Esophagus muscularis mucosa (tissue), 4 donors: Measurements from ENCODE around the gene KCNQ4. TPM values are rescaled to one million over a fixed set of nuclear protein-coding genes. Genes with fewer than 3 reads are reported as not detected.
A peak's percentile ranks its signal among the peaks of the same experiment; 100 is the strongest.

Source experiments
- DNase-seq: peaks from one replicate; pipeline ENCODE4 v3.0.0-alpha.2; 2017; ENCODE audit errors: extremely low spot score
- H3K27ac ChIP-seq, 4 donors: fragments of 200-600 bp; sonication (generic); replicated peaks in 1 of 4; 1 replicate in 3 of 4; 2 replicates in 1 of 4; pipeline ENCODE4 v1.5.1; 2016 to 2019; ENCODE audit warnings: mild to moderate bottlenecking in 1 of 4
- H3K27me3 ChIP-seq, 4 donors: fragments of 200-600 bp; sonication (generic); one replicate each; pipeline versions ENCODE4 v1.5.1 to v1.6.0; 2016 to 2019
- H3K36me3 ChIP-seq, 4 donors: fragments of 200-600 bp; sonication (generic); one replicate each; pipeline ENCODE4 v1.5.1; 2016 to 2019
- H3K4me1 ChIP-seq, 4 donors: fragments of 200-600 bp; sonication (generic); one replicate each; pipeline ENCODE4 v1.5.1; 2016 to 2019
- H3K4me3 ChIP-seq, 4 donors: fragments of 200-600 bp; sonication (generic); 1 replicate in 2 of 4; 2 replicates in 2 of 4; pipeline ENCODE4 v1.5.1; 2016 to 2019; ENCODE audit warnings: mild to moderate bottlenecking in 4 of 4, moderate library complexity in 1 of 4
- H3K9me3 ChIP-seq, 4 donors: fragments of 200-600 bp; sonication (generic); 1 replicate in 3 of 4; 2 replicates in 1 of 4; pipeline ENCODE4 v1.5.1; 2016 to 2019
- CTCF ChIP-seq, 3 experiments: fragments of 200-600 bp in 2 of 3; fragments of 450-650 bp in 1 of 3; sonication (generic) in 2 of 3; IDR thresholded peaks; one replicate each; pipeline ENCODE4 v1.5.1; 2017 to 2019; ENCODE audit warnings: antibody characterized with exemption in 3 of 3, mild to moderate bottlenecking in 2 of 3, moderate library complexity in 1 of 3
- EP300 ChIP-seq: sonication (generic); formaldehyde crosslinking; IDR thresholded peaks from one replicate; pipeline ENCODE4 v1.6.1; 2017; ENCODE audit warnings: antibody characterized with exemption
- POLR2A ChIP-seq: fragments of 450-650 bp; IDR thresholded peaks from one replicate; pipeline ENCODE4 v1.6.1; 2017; ENCODE audit warnings: antibody characterized with exemption, moderate library complexity, mild to moderate bottlenecking, low read depth
- POLR2AphosphoS5 ChIP-seq, 2 donors: sonication (generic); formaldehyde crosslinking; IDR thresholded peaks; one replicate each; pipeline ENCODE4 v1.6.1; 2017; ENCODE audit warnings: antibody characterized with exemption in 2 of 2
- WGBS: methylation state at CpG from one replicate; pipeline ENCODE4 v1.1.5; 2018; 5-methylcytosine and 5-hydroxymethylcytosine counted together
- intact Hi-C: fragments of 100-400 bp; cut with DNase I; formaldehyde crosslinking; loops from one replicate; pipeline ENCODE4 v1.15.1; 2023
- total RNA-seq, 4 donors: library from RNA; depleted of rRNA; stranded (reverse); fragments of >200 nt; gene quantifications; one replicate each; pipeline versions ENCODE4 v1.1.0 to v1.2.1, GENCODE V29; 2016

KCNQ4 gene
- total RNA-seq, 4 donors from 2014 or later, result 9.3 to 22.0 (median 17.1) TPM

DNA sequence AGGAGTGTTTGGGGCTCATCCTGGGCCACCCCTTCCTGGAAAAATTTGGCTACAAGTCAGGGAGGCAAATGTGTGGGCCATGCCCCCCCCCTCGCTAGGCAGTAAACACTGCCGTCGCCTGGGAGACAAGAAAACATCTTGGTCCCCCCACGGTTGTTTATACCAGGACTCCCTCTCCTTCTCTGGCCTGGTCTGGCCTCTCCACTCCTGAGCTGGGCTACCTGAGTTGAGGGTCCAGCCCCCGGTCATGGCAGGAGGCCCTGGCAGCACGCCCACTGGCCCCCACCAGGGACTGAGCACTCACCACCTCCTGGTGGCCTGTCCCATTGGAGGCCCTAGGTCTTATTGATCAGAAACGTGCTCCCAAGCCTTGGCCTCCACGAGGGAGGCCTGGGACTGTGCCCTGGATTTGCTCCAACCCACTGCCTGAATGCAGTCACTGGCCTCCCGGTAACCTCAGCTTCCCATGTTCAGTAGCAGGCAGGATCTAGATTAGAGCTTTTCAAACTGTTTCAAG is 15.8 kb downstream of the KCNQ4 start:
- Histone ChIP-seq H3K27me3 (no peaks in the 10 kb centered on the region), H3K9me3 (no peaks in the 10 kb centered on the region), H3K27ac (peak overlapping the region; percentile 73 to 90 (median 87)), H3K36me3 (no peaks in the 10 kb centered on the region), H3K4me3 (no peak overlapping the region), H3K4me1 (peaks cover 49 to 100% (median 99%) of the 10 kb centered on the region in 4 donors)
- TF ChIP-seq POLR2AphosphoS5 (IDR thresholded peaks at IDR 0.05) (no peak), EP300 (no peak), POLR2A (no peak)
- WGBS, result 24% methylated on average over 7 of the region's 9 CpGs
- intact Hi-C loops, result no loop called here
- DNase-seq, result no peak

DNA sequence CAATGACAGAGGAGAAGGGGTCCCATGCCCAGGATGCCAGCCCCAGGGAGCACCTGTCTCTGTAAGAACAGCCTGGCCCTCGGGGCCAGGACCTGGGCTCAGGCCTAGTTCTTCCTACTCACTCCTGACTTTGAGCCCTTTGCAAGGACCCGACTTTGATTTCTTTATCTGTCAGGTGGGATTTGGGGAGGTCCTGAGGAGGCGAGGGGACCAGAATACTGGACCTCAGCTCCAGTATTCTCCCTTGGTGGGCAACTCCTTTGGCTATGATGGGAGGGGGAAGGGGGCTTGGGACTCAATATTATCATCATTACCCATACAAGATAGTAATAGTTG is 18.1 kb downstream of the KCNQ4 start:
- peak overlapping the region; percentile 84 to 90 (median 88) for H3K27ac ChIP-seq
- WGBS, result 46% methylated on average over 2 of the region's 3 CpGs
- no peaks in the 10 kb centered on the region for H3K9me3 ChIP-seq
- no peak for DNase-seq
- intact Hi-C loops, result no loop called here
- peak overlapping the region; percentile 49 to 57 (median 52) for H3K4me3 ChIP-seq
- H3K4me1 ChIP-seq, result peaks cover 52 to 100% (median 98%) of the 10 kb centered on the region in 4 donors
- no peaks in the 10 kb centered on the region for H3K36me3 ChIP-seq
- no peak for TF ChIP-seq POLR2A
- TF ChIP-seq POLR2AphosphoS5 (IDR thresholded peaks at IDR 0.05), result no peak
- no peak for TF ChIP-seq EP300
- no peak for TF ChIP-seq CTCF (IDR thresholded peaks at IDR 0.05)
- no peaks in the 10 kb centered on the region for H3K27me3 ChIP-seq

- no peaks in the 10 kb centered on the region for H3K36me3 ChIP-seq
- peak overlapping the region; percentile 49 to 57 (median 52) for H3K4me3 ChIP-seq
- intact Hi-C loops, result no loop called here
- WGBS, result 5% methylated on average over 29 of the region's 56 CpGs
- TF ChIP-seq EP300 (no peak), POLR2AphosphoS5 (IDR thresholded peaks at IDR 0.05) (peak; percentile 44 to 58)
- peak overlapping the region; percentile 84 to 90 (median 88) for H3K27ac ChIP-seq
- peak; percentile 96 for DNase-seq
- peaks cover 52 to 100% (median 98%) of the 10 kb centered on the region in 4 donors for H3K4me1 ChIP-seq
- no peaks in the 10 kb centered on the region for H3K9me3 ChIP-seq
- no peaks in the 10 kb centered on the region for H3K27me3 ChIP-seq
These were observed 18.6 kb downstream of the KCNQ4 start for GRCh38 chr1:40802078-40802741.

GRCh38 chr1:40802742-40803113 is 19.1 kb downstream of the KCNQ4 start:
- WGBS, result 0% methylated on average over 1 of the region's 4 CpGs
- Histone ChIP-seq H3K27me3 (no peaks in the 10 kb centered on the region), H3K9me3 (no peaks in the 10 kb centered on the region), H3K4me3 (peak overlapping the region; percentile 49 to 57 (median 52)), H3K27ac (peak overlapping the region; percentile 84 to 90 (median 88)), H3K36me3 (no peaks in the 10 kb centered on the region), H3K4me1 (peaks cover 52 to 100% (median 98%) of the 10 kb centered on the region in 4 donors)
- intact Hi-C loops, result no loop called here
- TF ChIP-seq EP300 (no peak), POLR2A (no peak), POLR2AphosphoS5 (IDR thresholded peaks at IDR 0.05) (no peak), CTCF (IDR thresholded peaks at IDR 0.05) (no peak)
- DNase-seq, result no peak

DNA sequence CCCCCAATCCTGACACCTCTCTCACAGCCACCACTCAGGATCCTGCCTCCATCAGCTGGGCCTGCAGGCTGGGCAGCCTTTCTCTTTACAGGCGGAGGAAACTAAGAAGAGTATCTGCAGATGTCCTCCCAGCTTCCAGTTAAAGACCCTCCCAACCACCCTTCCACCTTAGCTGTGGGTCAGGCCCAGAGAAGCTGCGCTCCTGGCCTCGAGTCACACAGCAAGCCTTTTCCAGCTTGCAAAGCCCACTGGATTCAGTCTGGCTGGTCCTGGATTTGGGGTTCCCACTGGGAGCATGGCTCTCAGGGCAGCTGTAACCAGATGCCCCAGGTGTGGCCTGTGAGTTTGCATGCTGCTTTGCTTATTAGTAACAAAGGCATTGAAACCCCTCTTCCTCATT is 19.9 kb downstream of the KCNQ4 start:
- no peak for TF ChIP-seq EP300
- TF ChIP-seq POLR2A, result no peak
- TF ChIP-seq CTCF (IDR thresholded peaks at IDR 0.05), result no peak
- no peak for TF ChIP-seq POLR2AphosphoS5 (IDR thresholded peaks at IDR 0.05)
- H3K27ac ChIP-seq, result peak overlapping the region; percentile 84 to 90 (median 88)
- WGBS, result 85% methylated on average over 3 of the region's 3 CpGs
- H3K4me3 ChIP-seq, result no peak overlapping the region
- DNase-seq, result no peak
- intact Hi-C loops, result no loop called here
- no peaks in the 10 kb centered on the region for H3K36me3 ChIP-seq
- H3K27me3 ChIP-seq, result no peaks in the 10 kb centered on the region
- peaks cover 54 to 100% (median 98%) of the 10 kb centered on the region in 4 donors for H3K4me1 ChIP-seq
- no peaks in the 10 kb centered on the region for H3K9me3 ChIP-seq
